Keratinocyte (primary cell): ENCODE data around the gene PSMB2.

Experiments used
- EZH2 ChIP-seq: IDR thresholded peaks from one replicate; pipeline ENCODE4 v1.6.1; 2012; ENCODE audit warnings: inconsistent platforms, mild to moderate bottlenecking, low read length, moderate library complexity
- TF ChIP-seq, protein P1 (sequence below), 3 experiments: IDR thresholded peaks in 1 of 3; conservative IDR thresholded peaks in 1 of 3; optimal IDR thresholded peaks in 1 of 3; 2 replicates in 2 of 3; 3 replicates in 1 of 3; pipeline versions ENCODE3 to v1.5.1; 2011; ENCODE audit warnings: low read length in 3 of 3, mild to moderate bottlenecking in 3 of 3, moderate library complexity in 2 of 3, control low read depth in 1 of 3, inconsistent platforms in 1 of 3; ENCODE audit not compliant: insufficient read depth in 2 of 3; ENCODE audit errors: extremely low read depth in 1 of 3

DNA sequence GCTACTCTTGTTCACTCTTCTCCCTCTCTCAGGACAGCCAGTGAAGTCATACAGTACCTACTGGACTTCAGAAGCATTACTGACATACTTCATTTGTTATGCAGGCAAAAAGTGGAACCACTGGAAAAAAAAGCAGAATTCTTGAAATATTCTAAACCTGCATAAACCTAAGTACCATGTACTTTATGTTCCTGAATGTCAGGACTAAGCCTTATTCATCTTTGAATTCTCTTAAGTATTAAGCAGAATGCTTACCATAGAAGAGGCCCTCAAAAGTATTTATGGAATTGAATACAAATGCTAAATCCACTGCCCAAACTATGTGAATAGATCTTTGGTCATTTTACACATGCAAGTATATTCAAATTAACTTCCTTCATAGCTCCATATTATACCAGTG lies 7.8 kb downstream of the PSMB2 start:
- TF ChIP-seq, protein P1, sequence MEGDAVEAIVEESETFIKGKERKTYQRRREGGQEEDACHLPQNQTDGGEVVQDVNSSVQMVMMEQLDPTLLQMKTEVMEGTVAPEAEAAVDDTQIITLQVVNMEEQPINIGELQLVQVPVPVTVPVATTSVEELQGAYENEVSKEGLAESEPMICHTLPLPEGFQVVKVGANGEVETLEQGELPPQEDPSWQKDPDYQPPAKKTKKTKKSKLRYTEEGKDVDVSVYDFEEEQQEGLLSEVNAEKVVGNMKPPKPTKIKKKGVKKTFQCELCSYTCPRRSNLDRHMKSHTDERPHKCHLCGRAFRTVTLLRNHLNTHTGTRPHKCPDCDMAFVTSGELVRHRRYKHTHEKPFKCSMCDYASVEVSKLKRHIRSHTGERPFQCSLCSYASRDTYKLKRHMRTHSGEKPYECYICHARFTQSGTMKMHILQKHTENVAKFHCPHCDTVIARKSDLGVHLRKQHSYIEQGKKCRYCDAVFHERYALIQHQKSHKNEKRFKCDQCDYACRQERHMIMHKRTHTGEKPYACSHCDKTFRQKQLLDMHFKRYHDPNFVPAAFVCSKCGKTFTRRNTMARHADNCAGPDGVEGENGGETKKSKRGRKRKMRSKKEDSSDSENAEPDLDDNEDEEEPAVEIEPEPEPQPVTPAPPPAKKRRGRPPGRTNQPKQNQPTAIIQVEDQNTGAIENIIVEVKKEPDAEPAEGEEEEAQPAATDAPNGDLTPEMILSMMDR (optimal IDR thresholded peaks at IDR 0.05 in 1 of 3, IDR thresholded peaks at IDR 0.05 in 1 of 3, conservative IDR thresholded peaks at IDR 0.05 in 1 of 3; ENCODE audit: extremely low read depth in 1 of 3, insufficient read depth in 2 of 3, low read length in 3 of 3) = no peak
- no peak for TF ChIP-seq EZH2
